SK-N-MC (cell line): ENCODE measurements around the gene GTF3C1.
"Not testable (repeated sequence)": the region's sequence is repeated elsewhere in the genome, so short reads cannot be mapped to it uniquely, and the experiment has no call there.

ENCODE experiments used
- DNase-seq: peaks from one replicate; pipeline ENCODE4 v3.0.0-alpha.2; 2011; ENCODE audit warnings: low read depth, low spot score
- H3K27ac ChIP-seq: fragments of 200-600 bp; sonication (generic); 2 replicates; pipeline ENCODE4 v1.5.1; 2016; ENCODE audit warnings: mixed run types
- H3K36me3 ChIP-seq: fragments of 200-600 bp; sonication (generic); 2 replicates; pipeline ENCODE4 v1.6.1; 2017; ENCODE audit warnings: antibody characterized with exemption, low read length, mixed read lengths; ENCODE audit not compliant: insufficient read depth
- H3K4me3 ChIP-seq: fragments of 200-600 bp; sonication (generic); 2 replicates; pipeline ENCODE4 v1.5.1; 2016
- H3K9ac ChIP-seq: fragments of 200-600 bp; sonication (generic); 2 replicates; pipeline ENCODE4 v1.8.0; 2017; ENCODE audit warnings: mixed run types, mixed read lengths; ENCODE audit not compliant: insufficient read length
- H3K9me3 ChIP-seq: fragments of 200-600 bp; sonication (generic); 2 replicates; pipeline ENCODE4 v1.6.1; 2017; ENCODE audit warnings: low read depth, mild to moderate bottlenecking, antibody characterized with exemption, low read length, moderate library complexity, mixed read lengths
- EZH2 ChIP-seq: fragments of 200-600 bp; sonication (generic); IDR thresholded peaks from one replicate; pipeline ENCODE4 v1.6.1; 2017; ENCODE audit warnings: antibody characterized with exemption
- FOXP2 ChIP-seq: optimal IDR thresholded peaks from 2 replicates; pipeline ENCODE3; 2011; ENCODE audit warnings: mild to moderate bottlenecking, moderate library complexity; ENCODE audit not compliant: insufficient read depth; ENCODE audit errors: extremely low read length, control extremely low read depth
- POLR2AphosphoS5 ChIP-seq: IDR thresholded peaks from 2 replicates; pipeline ENCODE4 v1.6.1; 2012; ENCODE audit warnings: mild to moderate bottlenecking, low read depth, low read length, borderline replicate concordance

GTF3C1 gene

GRCh38 chr16:27444470-27444869, 105.2 kb downstream of the GTF3C1 start:
- no peaks in the 10 kb centered on the region for H3K36me3 ChIP-seq
- no peak overlapping the region for H3K4me3 ChIP-seq
- no peak for TF ChIP-seq POLR2AphosphoS5
- no peak for TF ChIP-seq EZH2
- no peak for TF ChIP-seq FOXP2
- no peak overlapping the region for H3K27ac ChIP-seq
- no peak overlapping the region for H3K9ac ChIP-seq
- DNase-seq = no peak
- peaks cover 3% of the 10 kb centered on the region; the same call in 1 of the 2 replicates for H3K9me3 ChIP-seq

GRCh38 chr16:27444015-27444414, 105.7 kb downstream of the GTF3C1 start:
- no peak overlapping the region for H3K4me3 ChIP-seq
- no peak for DNase-seq
- TF ChIP-seq POLR2AphosphoS5 (no peak), EZH2 (no peak), FOXP2 (no peak)
- no peak overlapping the region for H3K9ac ChIP-seq
- no peaks in the 10 kb centered on the region for H3K36me3 ChIP-seq
- peaks cover 3% of the 10 kb centered on the region; the same call in 1 of the 2 replicates for H3K9me3 ChIP-seq
- no peak overlapping the region for H3K27ac ChIP-seq

- Histone ChIP-seq H3K9ac (no peak overlapping the region), H3K4me3 (no peak overlapping the region), H3K9me3 (peaks cover 3% of the 10 kb centered on the region; the same call in 1 of the 2 replicates), H3K36me3 (no peaks in the 10 kb centered on the region), H3K27ac (no peak overlapping the region)
- no peak for TF ChIP-seq FOXP2
- TF ChIP-seq POLR2AphosphoS5 = no peak
- no peak for TF ChIP-seq EZH2
- no peak for DNase-seq
These were observed 107.7 kb downstream of the GTF3C1 start for GRCh38 chr16:27441998-27442397.

GRCh38 chr16:27441276-27441675, 108.4 kb downstream of the GTF3C1 start:
- no peak for DNase-seq
- no peak for TF ChIP-seq FOXP2
- Histone ChIP-seq H3K27ac (no peak overlapping the region), H3K36me3 (no peaks in the 10 kb centered on the region), H3K4me3 (no peak overlapping the region), H3K9ac (no peak overlapping the region), H3K9me3 (peaks cover 3% of the 10 kb centered on the region; the same call in 1 of the 2 replicates)

GRCh38 chr16:27439271-27440018, 110.3 kb downstream of the GTF3C1 start:
- TF ChIP-seq EZH2 (no peak), POLR2AphosphoS5 (no peak), FOXP2 (no peak)
- Histone ChIP-seq H3K36me3 (no peaks in the 10 kb centered on the region), H3K9ac (no peak overlapping the region), H3K4me3 (no peak overlapping the region), H3K27ac (no peak overlapping the region), H3K9me3 (no peaks in the 10 kb centered on the region)
- no peak for DNase-seq

GRCh38 chr16:27437946-27438345, 111.8 kb downstream of the GTF3C1 start:
- H3K36me3 ChIP-seq = no peaks in the 10 kb centered on the region
- TF ChIP-seq FOXP2 (no peak), EZH2 (no peak)
- H3K9ac ChIP-seq = no peak overlapping the region
- H3K9me3 ChIP-seq = no peaks in the 10 kb centered on the region
- no peak overlapping the region for H3K4me3 ChIP-seq
- no peak overlapping the region for H3K27ac ChIP-seq
- DNase-seq = no peak

GRCh38 chr16:27436921-27437650, 112.6 kb downstream of the GTF3C1 start:
- no peak overlapping the region for H3K9ac ChIP-seq
- DNase-seq = no peak
- no peaks in the 10 kb centered on the region for H3K36me3 ChIP-seq
- TF ChIP-seq FOXP2 = no peak
- no peak for TF ChIP-seq POLR2AphosphoS5
- no peak for TF ChIP-seq EZH2
- H3K4me3 ChIP-seq = no peak overlapping the region
- H3K27ac ChIP-seq = no peak overlapping the region
- no peaks in the 10 kb centered on the region for H3K9me3 ChIP-seq

GRCh38 chr16:27436065-27436464, 113.6 kb downstream of the GTF3C1 start:
- DNase-seq = no peak
- H3K36me3 ChIP-seq = no peaks in the 10 kb centered on the region
- no peak for TF ChIP-seq FOXP2
- no peak for TF ChIP-seq EZH2
- TF ChIP-seq POLR2AphosphoS5 = no peak
- no peak overlapping the region for H3K4me3 ChIP-seq
- no peaks in the 10 kb centered on the region for H3K9me3 ChIP-seq
- no peak overlapping the region for H3K9ac ChIP-seq
- H3K27ac ChIP-seq = no peak overlapping the region

GRCh38 chr16:27435146-27435545, 114.6 kb downstream of the GTF3C1 start:
- not testable (repeated sequence) for H3K36me3 ChIP-seq, H3K27ac ChIP-seq, H3K9ac ChIP-seq

More at GRCh38 chr16:27435146-27435545, 114.6 kb downstream of the GTF3C1 start:
- not testable (repeated sequence) for H3K4me3 ChIP-seq, H3K9me3 ChIP-seq, DNase-seq
